ENCODE measurements around the gene NECTIN4.

Gene NECTIN4

DNA sequence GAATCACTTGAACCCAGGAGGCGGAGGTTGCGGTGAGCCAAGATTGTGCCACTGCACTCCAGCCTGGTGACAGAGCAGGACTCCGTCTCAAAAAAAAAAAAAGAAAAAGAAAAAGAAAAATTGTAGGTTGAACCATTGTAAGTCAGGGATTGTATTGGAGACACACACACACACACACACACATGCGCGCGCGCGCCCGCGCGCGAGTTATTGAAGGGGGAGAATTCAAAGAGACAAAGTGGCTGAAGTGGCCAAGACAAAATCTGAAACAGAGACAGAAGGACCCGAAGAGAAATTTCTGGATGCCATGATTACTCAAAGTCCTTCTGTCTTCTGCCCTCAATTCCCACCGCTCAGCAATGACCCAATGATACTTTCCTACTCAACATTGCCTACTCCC, 5.1 kb upstream of the NECTIN4 start:
- H3K9me3 ChIP-seq = no peaks in the 10 kb centered on the region

DNA sequence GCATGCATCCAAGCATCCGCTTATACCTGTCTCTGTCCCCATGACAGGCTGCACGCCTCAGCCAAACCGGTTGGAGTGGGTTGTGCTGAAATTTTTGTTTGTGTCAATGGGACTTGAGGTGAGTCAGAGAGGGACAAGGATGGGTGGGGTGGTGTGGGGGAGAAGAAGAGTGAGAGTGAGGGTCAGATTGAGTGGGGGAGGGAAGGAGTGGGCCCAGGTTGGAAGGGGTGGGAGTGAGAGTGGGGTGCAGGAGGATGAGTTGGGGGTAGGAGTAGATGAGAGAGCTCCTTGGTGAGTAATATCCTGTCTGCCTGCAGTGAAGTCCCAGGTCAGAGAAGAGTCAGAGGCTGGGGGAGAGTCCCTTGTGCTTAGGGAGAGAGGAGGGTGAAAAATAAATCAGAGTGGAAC, 3.3 kb upstream of the NECTIN4 start:
- TF ChIP-seq, protein P1, sequence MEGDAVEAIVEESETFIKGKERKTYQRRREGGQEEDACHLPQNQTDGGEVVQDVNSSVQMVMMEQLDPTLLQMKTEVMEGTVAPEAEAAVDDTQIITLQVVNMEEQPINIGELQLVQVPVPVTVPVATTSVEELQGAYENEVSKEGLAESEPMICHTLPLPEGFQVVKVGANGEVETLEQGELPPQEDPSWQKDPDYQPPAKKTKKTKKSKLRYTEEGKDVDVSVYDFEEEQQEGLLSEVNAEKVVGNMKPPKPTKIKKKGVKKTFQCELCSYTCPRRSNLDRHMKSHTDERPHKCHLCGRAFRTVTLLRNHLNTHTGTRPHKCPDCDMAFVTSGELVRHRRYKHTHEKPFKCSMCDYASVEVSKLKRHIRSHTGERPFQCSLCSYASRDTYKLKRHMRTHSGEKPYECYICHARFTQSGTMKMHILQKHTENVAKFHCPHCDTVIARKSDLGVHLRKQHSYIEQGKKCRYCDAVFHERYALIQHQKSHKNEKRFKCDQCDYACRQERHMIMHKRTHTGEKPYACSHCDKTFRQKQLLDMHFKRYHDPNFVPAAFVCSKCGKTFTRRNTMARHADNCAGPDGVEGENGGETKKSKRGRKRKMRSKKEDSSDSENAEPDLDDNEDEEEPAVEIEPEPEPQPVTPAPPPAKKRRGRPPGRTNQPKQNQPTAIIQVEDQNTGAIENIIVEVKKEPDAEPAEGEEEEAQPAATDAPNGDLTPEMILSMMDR (IDR thresholded peaks at IDR 0.05; ENCODE audit: low read depth, low read length) = no peak

More for the DNA sequence above, 5.1 kb upstream of the NECTIN4 start:
- DNase-seq = no peak
- H3K36me3 ChIP-seq = no peaks in the 10 kb centered on the region
- H3K4me1 ChIP-seq = no peaks in the 10 kb centered on the region
- TF ChIP-seq, protein P1 (IDR thresholded peaks at IDR 0.05; ENCODE audit: low read depth, low read length) = no peak
- H3K27me3 ChIP-seq = no peaks in the 10 kb centered on the region
- H3K4me3 ChIP-seq (ENCODE audit: low read depth, low read length) = no peak overlapping the region

DNA sequence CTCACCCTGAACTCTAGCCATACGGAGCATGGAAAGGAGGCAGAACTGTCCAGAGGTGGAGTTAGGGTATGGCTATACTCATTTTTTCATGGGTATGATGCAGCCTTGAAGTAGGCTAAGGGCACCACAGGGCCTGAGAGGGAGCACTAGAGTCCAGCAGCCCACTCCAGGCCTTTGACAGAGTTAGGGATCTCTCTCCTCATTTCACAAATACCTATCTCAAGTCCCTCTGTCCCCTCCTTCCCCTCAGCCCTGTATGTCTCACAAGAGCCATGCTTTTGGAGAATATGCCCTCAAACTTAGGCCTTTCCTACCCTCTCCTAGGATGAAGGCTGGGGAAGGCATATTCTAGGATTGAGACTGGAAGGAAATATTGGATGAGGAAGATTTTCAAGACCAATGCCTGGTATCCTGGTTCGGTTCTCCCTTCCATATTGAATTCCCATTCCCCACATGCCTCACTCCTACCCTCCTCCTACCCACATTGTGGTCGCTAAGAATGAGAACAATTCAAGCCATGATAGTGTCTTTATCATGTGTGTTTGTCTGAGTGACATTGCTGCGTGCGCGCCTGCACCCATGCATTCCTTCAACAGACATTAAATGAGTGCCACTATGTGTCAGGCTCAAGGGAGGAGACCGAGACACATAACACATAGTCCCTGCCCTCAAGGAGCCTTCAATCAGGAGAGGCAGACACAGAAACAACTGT, 2.6 kb upstream of the NECTIN4 start:
- no peaks in the 10 kb centered on the region for H3K27me3 ChIP-seq
- DNase-seq = no peak
- TF ChIP-seq, protein P1 (IDR thresholded peaks at IDR 0.05; ENCODE audit: low read depth, low read length) = no peak
- no peaks in the 10 kb centered on the region for H3K36me3 ChIP-seq
- no peaks in the 10 kb centered on the region for H3K4me1 ChIP-seq
- H3K9me3 ChIP-seq = no peaks in the 10 kb centered on the region
- H3K4me3 ChIP-seq (ENCODE audit: low read depth, low read length) = no peak overlapping the region

More for the DNA sequence above, 3.3 kb upstream of the NECTIN4 start:
- H3K9me3 ChIP-seq = no peaks in the 10 kb centered on the region
- no peaks in the 10 kb centered on the region for H3K4me1 ChIP-seq
- H3K4me3 ChIP-seq (ENCODE audit: low read depth, low read length) = no peak overlapping the region
- no peak for DNase-seq
- no peaks in the 10 kb centered on the region for H3K27me3 ChIP-seq
- H3K36me3 ChIP-seq = no peaks in the 10 kb centered on the region

DNA sequence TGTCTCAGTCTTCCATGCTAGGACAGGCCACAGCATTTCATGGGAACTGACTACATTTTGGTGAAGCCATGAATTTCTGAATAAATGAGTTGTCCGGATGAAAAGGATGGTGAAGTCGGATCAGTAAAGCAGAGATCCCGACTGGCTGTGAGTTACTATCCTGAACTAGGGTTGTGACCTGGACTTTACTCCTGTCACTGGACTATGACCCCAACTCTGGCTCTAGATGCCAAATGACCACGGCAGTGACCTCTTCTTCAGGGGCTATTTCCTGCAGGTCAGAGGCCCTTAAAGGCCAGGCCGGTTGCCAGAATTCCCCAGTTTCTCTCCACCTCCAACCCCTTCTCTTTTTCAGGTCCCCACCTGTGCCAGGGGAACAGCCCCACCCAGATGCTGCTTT, 1.7 kb upstream of the NECTIN4 start:
- TF ChIP-seq, protein P1 (IDR thresholded peaks at IDR 0.05; ENCODE audit: low read depth, low read length) = no peak
- Histone ChIP-seq H3K4me1 (no peaks in the 10 kb centered on the region), H3K27me3 (no peaks in the 10 kb centered on the region), H3K9me3 (no peaks in the 10 kb centered on the region), H3K36me3 (no peaks in the 10 kb centered on the region), H3K4me3 (ENCODE audit: low read depth, low read length) (no peak overlapping the region)
- no peak for DNase-seq

DNA sequence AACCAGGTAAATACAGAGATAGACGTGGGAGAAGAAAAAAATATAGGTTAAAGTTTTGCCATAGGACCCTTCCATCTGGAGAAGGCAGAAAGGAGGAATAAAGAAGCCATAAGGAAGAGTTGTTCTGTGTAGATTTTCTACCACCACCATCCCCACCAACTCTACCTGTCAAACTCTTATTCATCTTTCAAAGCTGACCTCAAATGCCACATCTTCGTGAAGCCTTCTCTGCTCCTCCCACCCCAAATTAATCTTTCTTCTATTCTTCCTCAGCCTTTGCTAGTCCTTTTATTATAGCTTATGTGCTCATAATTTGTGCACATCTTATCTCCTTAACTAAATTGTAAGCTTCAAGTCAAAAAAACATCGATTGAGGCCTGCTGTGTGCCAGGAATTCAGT, 1.3 kb upstream of the NECTIN4 start:
- no peak for DNase-seq
- no peaks in the 10 kb centered on the region for H3K4me1 ChIP-seq
- no peak overlapping the region for H3K4me3 ChIP-seq (ENCODE audit: low read depth, low read length)
- no peaks in the 10 kb centered on the region for H3K9me3 ChIP-seq
- no peaks in the 10 kb centered on the region for H3K36me3 ChIP-seq
- no peaks in the 10 kb centered on the region for H3K27me3 ChIP-seq
- TF ChIP-seq, protein P1 (IDR thresholded peaks at IDR 0.05; ENCODE audit: low read depth, low read length) = no peak

DNA sequence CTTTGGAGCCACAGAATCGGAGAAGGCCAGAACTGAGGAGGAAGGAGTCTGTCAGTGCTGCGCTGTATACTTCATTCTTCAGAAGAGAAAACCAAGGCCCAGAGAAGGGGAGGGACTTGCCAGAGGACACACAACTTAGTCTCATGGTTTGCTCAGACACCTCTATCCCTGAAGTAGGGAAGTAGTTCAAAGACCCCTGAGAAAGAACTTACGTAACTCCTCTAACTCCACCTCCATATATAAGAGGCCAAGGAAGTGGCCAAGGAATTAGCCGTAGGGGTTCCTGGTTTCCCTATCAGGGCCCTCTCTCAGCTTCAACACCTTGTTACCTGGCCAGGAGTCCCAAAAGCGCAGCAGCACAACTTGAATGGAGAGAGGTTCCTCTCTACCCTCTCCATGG, 580 bp upstream of the NECTIN4 start:
- Histone ChIP-seq H3K27me3 (no peaks in the 10 kb centered on the region), H3K4me1 (no peaks in the 10 kb centered on the region), H3K9me3 (no peaks in the 10 kb centered on the region), H3K36me3 (no peaks in the 10 kb centered on the region), H3K4me3 (ENCODE audit: low read depth, low read length) (no peak overlapping the region)
- TF ChIP-seq, protein P1 (IDR thresholded peaks at IDR 0.05; ENCODE audit: low read depth, low read length) = no peak
- DNase-seq = no peak

Data from BE2C (cell line).